T-helper 1 cell (primary cell): ENCODE data around the gene SPIRE1.

Source experiments
- DNase-seq, 5 donors: peaks; one replicate each; pipeline ENCODE4 v3.0.0-alpha.2; 2012 to 2020
- total RNA-seq, 4 donors: gene quantifications; one replicate each; lab custom pipeline; 2026; lab: John Stamatoyannopoulos, UW

The SPIRE1 gene
- total RNA-seq, result 1.0 to 5.9 (median 3.2) reads per million in 4 donors

DNA sequence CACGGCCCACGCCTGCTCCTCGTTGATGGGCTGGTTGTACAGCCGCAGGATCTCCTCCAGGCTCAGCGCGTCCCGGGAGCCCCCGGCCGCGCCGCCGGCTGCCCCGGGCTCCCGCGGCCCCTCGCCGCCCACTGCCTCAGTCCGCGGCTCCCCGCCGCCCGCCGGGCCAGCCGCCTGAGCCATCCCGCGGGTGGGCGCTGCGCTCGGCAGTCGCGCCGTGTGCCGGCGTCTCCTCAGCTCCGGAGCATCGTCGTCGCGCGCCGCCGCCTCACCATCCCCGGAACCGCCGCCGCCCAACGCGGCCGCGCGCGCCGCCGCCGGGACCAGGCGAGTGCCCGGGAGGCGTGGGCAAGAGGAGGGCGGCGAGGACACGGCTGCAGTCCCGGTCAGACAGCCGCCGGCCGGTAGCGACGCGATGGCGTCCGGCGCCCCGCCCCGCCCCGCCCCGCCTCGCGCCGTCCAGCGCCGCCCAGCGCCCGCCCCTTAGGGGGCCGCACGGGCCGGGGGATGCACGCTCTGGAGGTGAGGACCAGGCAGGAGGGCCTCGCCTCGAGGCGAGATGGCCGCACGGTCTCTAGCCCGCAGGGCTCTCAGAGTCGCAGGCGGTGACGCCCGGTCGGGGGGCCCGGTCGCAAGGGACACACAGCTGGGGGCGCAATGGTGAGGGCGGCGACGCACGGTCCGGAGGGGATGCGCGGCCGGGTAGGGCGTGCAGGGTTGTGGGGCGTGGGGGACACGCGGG lies at the start of gene SPIRE1:
Gene SPIRE1 (minus strand): TSS at position 424 of the 742 bp plus-strand sequence. CDS start 241 bp downstream, at position 183.
- DNase-seq, result peak in 4 of 5 donors; percentile 15 to 42 (median 18)

DNA sequence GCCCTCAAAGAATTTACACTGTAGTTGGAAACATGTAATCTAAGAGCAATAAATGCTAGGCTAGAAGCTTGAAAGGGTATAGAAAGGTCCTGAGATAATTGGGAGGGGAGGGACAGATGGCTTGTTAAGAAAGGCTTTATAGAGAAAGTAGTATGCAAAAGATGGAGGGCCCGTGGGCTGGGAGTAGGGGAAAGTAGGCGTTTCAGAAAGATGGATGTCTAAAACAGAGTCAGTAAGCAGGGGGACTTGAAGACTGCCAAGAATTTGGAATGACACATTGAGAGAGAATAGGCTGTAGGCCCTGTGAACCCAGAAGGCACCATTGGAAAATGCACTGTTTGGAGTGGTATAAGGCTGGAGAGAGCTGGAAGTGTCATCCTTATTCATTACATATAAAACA lies 45.8 kb upstream of the SPIRE1 start:
- no peak for DNase-seq

DNA sequence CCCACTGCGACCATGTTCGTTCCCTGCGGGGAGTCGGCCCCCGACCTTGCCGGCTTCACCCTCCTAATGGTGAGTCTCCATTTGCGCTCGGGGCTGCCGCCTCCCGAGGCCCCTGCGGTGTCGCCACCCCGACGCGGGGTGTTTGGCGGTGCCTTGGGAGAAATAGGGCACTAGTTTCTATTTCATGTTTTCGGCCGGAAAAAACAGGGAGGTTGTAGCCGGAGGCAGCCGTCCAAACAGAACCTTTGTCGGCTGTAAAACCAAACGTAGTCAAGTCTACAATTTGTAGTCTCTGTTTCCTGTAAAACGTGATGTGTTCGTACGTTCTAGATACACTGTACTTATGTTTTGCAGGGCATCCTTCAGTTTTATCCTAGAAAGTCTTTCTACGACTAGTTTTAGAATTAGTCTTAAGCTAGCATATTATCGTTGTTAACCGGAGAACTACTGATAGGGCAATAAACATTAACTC lies 45.2 kb upstream of the SPIRE1 start:
- no peak for DNase-seq

DNA sequence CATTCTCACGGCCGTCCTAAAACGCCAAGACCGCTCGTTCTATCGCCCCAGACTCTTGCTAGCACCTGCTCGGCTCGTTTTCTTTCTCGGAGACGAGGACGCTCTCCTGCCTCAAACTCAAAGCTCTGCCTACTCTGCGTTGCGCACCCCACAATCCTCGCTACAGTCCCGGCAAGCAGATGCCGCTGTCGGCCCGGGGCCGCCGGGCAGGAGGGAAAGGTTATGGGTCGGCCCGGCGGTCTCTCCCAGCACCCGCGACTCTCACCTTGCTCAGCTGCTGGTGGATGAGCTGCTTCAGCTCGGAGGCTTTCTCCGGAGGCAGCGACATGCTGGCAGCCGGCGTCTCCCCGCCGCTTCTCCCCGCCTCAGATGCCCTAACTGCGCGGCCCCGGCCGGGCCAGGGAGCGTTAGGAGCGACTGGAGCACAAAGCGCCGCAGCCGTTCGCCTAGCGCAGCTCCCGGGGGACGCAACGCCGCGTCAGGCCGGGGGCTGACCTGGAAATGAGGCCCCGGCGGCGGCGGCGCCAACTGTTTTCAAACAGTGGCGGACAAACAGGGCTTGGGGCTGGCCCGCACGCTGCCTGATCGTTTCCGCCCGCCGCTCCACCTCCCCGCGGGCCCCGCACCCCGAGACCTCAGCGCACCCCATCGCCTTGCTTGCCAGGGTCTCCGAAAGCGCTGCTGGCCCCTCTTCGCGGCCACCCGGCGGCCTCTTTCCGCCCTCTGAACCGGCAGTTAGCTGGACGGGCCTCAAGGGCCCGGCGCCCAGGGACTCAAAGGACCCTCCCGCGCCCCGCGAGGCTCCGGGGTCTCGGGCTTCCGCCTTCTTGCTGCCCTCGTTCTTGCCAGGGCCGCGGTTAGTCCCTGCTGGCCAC lies 44.6 kb upstream of the SPIRE1 start, which contains the start of the genes CEP76 and PSMG2:
Gene CEP76 (minus strand): TSS at position 503 of the 875 bp plus-strand sequence. CDS start 175 bp downstream, at position 328.
Gene PSMG2 (plus strand): TSS at position 822 of the 875 bp plus-strand sequence. CDS start 66 bp downstream, outside the sequence.
- DNase-seq, result peak; percentile 60 to 91 (median 73)

DNA sequence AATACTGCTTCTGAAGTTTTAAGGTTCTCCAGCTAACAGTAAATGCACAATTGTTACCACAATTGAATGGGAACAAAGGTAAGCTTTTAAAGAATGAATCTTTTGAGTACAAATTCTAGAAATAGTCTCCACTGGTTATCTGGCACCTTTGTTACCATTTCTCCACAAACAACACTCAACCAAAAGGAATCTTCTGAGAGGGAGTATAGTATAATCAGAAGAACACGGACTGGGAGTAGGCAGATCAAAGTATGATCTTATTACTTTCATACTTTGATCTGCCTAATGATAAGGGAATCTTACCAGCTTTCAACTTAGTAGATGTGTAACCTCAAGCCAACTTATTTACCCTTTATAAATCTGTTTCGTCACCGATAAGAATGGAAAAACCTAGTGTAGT lies 43.3 kb upstream of the SPIRE1 start:
- DNase-seq, result no peak

DNA sequence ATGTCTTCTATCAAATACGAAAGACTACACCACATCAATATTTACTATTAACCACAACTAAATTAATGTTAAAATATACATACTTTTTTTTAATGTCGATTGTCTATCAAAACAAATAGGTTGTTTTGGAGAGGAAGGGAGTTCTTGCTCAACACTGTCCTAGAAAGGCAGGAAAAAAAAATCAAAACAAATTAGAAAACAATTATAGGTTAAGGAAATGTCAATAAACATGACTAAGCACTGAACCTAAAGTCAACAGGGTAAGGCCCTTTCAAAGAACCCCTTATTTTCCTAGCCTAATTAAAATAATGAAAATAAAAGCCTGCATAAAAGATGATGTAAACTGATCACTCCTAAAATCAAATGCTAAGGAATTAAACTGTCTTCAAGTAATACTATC lies 41.8 kb upstream of the SPIRE1 start:
- no peak for DNase-seq

DNA sequence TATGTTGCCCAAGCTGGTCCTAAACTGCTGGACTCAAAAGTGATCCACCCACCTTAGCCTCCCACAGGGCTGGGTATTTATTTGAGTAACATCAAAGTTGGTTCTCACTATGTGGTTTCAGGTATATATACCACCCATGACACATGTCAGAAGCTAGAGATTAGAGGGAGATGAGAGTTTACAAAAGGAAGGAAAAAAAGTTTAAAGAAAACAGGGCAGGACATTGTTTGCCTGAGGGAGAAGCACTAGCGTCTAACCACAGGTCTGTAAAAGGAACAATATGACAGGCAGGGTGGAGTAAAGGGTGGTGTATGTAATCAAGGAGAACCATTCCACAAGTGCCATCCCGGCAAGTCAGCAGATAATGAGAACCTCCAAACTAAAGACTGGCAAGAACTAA lies 36.1 kb upstream of the SPIRE1 start:
- no peak for DNase-seq

DNA sequence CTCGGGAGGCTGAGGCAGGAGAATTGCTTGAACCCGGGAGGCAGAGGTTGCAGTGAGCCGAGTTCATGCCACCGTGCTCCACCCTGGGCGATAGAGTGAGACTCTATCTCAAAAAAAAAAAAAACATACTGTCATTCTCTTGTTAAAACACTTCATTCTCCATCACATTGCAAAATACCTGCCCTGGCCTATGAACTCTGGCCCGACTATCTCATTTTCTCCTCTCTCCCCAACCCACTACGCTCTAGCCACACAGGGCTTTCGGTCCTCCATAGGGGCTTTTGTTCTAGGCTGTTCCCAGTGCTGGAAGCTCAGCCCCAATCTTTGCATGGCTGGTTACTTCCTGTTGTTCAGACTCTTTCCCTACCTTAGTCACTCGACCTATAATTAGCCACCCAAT lies 34.3 kb upstream of the SPIRE1 start:
- no peak for DNase-seq

DNA sequence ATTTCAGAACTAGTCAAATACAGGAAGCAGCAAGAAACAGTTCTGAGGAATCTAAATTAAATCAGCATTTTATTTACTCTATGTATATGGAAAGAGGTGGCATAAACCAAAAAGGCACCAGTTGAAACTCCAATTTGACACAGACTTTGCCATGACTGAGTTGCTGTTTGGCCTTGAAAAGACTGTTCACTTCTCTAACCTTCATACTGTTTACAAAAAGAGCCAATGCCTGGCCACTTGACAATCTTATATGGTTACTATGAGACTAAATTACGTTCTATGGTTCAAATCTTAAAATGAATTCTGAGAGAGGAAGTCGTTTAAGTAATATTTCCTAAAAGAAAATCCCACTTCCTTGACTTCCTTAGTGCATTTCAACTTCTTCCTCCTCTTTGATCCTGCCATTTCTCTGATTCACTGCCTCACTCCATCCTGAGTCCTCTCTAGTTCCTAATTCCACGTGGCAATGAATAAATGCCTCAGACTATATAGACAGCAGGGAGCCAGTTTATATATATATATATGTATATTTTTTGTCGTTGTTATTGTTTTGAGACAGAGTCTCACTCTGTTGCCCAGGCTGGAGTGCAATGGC lies 31.4 kb upstream of the SPIRE1 start:
- DNase-seq, result no peak

DNA sequence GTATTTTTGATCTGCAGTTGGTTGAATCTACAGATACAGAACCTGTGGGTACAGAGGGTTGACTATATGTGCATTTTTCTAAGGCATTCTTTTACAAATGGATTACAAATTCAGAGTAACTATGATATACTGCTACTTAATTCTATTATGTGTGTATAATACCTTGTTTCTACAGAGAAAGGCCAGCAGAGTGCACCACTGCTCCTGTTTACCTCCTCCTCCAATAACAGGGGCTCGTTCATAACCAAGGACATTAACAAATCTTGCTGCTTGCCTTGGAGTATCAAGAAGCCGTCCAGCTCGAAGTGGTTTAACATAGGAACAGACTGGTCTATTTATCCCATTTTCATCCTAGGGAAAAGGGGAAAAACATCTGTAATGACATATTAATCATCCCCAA lies 28.2 kb upstream of the SPIRE1 start:
- DNase-seq, result no peak

DNA sequence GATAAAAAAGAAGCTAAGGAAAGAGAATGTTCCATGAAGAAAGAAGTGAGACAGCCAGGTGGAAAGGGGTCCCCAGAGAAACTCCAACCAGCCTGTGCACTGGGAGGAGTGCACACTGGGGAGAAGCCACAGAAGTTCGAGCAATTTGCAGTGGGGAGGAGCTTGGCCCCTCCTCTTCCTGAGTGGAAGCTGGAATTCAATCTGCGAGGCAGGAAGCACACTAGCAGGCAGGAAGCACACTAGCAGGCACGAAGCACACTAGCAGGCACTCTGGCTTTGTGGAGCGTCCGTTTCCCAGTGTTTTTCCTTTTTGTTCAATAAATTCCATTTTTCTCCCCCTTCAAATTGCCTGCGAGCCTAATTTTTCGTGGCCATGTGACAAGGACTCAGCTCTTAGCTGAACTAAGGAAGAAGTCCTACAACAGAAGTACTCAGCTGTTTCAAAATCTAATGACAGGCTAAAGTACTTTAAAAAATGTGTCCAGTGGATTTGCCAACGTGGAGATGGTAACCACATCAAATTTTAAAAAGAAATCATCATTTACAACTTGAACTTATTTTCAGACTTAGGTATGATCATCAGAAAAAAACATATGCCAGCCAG lies 21.4 kb upstream of the SPIRE1 start:
- DNase-seq, result no peak

DNA sequence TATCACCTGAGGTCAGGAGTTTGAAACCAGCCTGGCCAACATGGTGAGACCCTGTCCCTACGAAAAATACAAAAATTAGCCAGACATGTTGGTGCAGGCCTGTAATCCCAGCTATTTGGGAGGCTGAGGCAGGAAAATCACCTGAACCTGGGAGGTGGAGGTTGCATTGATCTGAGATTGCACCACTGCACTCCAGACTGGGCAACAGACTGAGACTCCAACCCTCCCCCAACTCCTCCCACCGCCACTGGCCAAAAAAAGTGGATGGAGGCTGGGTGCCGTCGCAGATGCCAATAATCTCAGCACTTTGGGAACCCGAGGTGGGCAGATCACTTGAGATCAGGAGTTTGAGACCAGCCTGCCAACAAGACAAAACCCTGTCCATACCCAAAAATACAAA lies 10.1 kb upstream of the SPIRE1 start:
- DNase-seq, result no peak

DNA sequence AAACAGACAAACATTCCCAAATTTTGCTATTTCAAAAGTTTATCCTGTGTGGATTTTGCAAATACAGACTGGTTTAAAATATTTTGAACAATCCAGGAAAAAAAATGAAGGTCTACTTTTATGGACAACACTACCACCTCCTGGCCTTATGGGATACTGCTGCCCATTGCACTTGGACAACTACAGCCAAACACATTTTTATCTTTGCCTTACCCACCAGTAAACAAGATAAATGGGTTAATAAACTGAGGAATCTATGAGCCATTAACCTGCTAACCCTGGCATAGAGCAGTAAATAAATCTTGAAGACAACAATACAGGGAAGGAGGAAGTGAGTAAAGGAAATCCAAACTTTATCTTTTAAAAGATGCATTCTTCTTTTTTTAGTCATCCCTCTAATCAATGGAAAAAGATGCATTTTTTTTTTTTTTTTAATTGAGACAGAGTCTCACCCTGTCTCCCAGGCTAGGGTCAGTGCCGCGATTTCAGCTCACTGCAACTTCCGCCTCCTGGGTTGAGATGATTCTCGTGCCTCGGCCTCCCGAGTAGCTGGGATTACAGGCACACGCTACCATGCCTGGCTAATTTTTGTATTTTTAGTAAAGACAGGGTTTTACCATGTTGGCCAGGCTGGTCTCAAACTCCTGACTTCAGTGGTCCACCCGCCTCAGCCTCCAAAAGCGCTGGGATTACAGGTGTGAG lies 2.1 kb upstream of the SPIRE1 start:
- peak in 2 of 5 donors; percentile 31 to 53 for DNase-seq

DNA sequence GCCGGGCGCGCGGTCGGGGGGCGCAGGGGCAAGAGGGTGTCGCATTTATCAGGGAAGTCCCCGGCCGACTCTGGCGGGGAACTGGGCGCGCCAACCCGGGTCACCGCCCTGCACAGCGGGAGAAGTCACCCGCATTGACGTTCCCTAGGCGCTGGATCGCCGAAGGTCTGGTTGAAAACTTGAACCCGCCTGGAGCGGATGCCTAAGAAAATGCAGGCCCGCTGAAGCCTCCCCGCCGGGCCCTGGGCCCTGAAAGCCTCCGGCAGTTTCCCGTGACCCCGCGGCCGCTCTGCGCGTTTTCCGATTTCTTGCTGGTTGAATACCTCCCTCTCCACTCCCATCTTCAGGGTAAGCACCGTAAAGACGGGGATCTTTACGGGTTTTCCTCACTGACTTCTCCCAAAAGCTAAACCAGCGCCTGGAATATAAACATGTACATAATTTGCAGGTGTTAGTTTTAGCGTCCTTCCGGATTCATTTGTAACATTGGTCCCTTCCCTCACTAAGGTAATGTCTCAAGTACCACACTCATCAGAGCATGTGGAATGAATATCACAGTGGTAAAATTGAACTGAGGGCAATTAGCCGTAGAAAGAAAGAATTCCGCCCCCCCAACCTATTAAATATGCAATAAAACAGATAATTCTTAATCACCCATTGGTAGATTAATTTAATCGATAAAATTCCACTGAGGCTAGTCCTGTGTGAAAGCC lies 675 bp upstream of the SPIRE1 start:
- peak in 3 of 5 donors; percentile 10 to 22 (median 19) for DNase-seq

DNA sequence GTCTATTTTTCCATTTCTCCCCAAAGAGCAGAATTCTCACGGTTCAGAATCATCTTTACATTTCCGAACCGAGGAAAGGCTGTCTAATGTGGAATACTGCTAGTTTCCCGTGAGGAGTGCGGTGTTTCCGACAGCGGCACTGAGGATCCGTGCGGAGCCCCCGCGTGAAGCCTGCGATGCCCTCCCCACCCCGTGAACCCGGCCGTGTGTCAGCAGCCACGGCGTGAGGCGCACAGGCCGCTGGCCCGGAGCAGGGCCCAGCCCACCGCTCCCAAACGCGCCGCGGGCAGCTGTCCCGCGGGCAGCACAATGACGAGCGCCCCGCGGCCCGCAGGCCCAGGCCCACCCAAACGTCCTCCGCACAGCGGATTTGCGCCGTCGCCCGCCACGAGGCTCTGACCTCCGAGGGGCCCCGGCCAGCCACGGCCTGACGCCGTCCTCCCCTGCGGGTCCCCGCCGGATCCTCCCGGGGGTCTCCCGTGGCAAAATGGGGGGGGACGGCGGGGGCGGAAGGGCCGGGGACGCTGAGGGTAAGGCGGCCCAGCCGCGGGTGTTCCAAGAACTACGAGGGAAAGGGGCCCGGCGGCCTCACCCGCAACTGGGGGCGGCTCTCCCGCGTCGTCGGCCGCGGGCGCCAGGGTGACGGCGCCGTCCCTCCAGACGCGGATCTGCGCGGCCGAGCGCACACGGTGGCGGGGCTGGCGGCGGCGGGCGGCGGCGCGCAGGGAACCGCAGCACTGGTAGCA lies 796 bp downstream of the SPIRE1 start:
- DNase-seq, result peak in 2 of 5 donors; percentile 8 to 12

DNA sequence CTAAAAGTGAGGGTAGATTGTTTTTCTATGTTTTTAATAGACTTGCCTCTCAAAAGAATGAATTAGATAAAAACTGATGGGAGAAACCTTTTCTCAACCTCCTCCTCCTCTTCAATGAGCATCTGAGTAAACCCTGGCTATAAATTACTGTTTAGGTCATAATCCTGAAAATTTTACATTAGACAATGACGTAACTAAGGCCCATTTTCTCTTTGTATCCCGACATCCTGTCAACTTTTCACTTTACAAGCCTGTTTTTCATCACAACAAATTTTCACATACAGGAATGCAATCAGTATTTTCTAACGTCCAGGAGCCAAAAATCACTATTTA lies 1.3 kb downstream of the SPIRE1 start:
- no peak for DNase-seq

DNA sequence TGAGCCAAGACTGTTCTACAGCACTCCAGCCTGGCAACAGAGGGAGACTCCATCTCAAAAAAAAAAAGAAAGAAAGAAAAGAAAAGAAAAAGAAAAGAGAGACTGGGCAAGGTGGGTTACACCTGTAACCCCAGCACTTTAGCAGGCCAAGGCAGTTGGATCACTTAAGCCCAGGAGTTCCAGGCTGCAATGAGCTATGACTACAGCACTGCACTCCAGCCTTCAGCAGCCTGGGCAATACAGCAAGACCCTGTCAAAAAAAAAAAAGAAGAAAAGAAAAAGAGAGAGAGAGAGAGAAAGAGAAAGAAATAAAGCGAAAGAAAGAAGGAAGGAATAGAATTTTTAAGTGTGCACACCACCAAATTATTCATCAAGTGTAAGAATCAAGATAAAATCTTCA lies 2.9 kb downstream of the SPIRE1 start:
- DNase-seq, result no peak

DNA sequence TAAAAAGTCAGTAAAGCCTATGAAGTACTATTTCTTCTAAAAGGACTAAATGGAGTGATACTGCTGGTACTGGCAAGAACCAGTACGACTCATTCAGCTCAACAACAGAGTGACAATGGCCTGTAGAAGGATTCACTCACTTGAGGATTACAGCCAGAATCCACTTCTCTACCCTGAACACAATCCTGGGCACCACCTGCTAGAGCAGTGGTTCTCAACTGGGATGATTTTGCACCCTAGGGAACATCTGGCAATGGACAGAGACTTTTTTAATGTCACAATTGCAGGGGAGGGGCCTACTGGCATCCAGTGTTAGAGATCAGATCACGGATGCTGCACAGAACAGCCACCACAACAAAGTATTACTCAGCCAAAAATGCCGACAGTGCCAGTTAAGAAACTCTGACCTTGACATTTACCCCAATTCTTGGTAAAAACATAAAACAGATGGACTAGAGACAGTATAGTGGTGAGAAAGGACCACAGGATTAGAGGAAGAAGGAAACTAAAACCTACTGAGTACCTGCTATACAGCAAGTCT lies 5.0 kb downstream of the SPIRE1 start:
- DNase-seq, result peak in 1 of 5 donors; percentile 68

DNA sequence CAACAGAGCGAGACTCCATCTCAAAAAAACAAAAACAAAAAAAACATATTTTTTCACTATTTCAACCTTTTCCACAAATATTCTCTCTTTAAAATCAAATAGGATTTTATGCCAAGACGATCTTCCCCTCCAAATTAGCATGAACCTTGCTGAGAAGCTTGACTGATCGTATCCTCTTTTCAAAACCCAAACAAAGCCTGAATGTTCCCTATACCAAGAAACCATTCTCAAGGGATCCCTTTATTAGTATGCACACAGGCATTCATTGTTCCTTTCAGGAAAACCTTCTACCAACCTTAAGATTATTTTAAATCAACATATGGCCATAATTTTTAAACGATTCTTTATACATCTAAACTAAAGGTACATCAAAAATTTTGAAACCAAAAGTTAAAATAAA lies 6.3 kb downstream of the SPIRE1 start:
- DNase-seq, result no peak

DNA sequence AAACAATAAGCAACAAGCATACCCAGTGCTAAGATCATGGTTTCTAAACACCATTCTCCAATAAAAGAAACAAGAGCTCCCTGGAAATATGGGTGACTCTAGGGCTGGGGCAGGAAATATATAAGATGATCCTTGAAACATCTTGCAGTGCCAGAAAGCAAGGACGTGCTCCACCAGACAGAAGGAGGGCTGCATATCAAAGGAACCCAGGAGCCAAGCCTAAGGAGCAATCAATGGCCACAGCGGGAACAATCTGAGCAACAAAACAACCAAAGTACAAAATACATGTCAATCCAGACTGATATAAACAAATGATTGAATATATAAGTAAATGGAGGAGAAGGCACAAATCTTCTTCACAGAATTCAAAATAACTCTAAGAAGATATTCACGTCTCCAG lies 10.1 kb downstream of the SPIRE1 start:
- no peak for DNase-seq
